ENCODE results near the gene DPH3. TPM values are rescaled to one million over a fixed set of nuclear protein-coding genes. Genes with fewer than 3 reads are reported as not detected.
A peak's percentile ranks its signal among the peaks of the same experiment; 100 is the strongest.
"Not testable (repeated sequence)": the region's sequence is repeated elsewhere in the genome, so short reads cannot be mapped to it uniquely, and the experiment has no call there.

DPH3 gene
- polyA plus RNA-seq (2012; ENCODE audit: insufficient read depth, insufficient read length) = 24.7 TPM

- peak; percentile 99 for DNase-seq (ENCODE audit: low read depth, low spot score)
- peak within 1 kb of the TSS; percentile 98 for H3K4me3 ChIP-seq (ENCODE audit: low read length)
Observed at GRCh38 chr3:16264708-16265454, at the start of gene DPH3, which contains the start of gene OXNAD1. DPH3 (minus strand) TSS chr3:16264943; CDS start chr3:16264876, 67 bp downstream. OXNAD1 (plus strand) TSS chr3:16265212; CDS start chr3:16270953, 5,741 bp downstream.

- H3K4me3 ChIP-seq (ENCODE audit: low read length) = no peak overlapping the region
- DNase-seq (ENCODE audit: low read depth, low spot score) = no peak
Observed at GRCh38 chr3:16313886-16314645, 49.3 kb upstream of the DPH3 start.

GRCh38 chr3:16311960-16312451 lies 47.3 kb upstream of the DPH3 start:
- no peak overlapping the region; the same call in none of the 2 replicates for H3K4me3 ChIP-seq (ENCODE audit: low read length)
- DNase-seq (ENCODE audit: low read depth, low spot score) = peak; percentile 90

GRCh38 chr3:16310486-16310885 lies 45.7 kb upstream of the DPH3 start:
- DNase-seq (ENCODE audit: low read depth, low spot score); H3K4me3 ChIP-seq (ENCODE audit: low read length): not testable (repeated sequence)

- DNase-seq (ENCODE audit: low read depth, low spot score) = peak; percentile 82
- no peak overlapping the region for H3K4me3 ChIP-seq (ENCODE audit: low read length)
Observed at GRCh38 chr3:16309558-16309957, 44.8 kb upstream of the DPH3 start.

GRCh38 chr3:16308727-16309126 lies 44.0 kb upstream of the DPH3 start:
- H3K4me3 ChIP-seq (ENCODE audit: low read length) = no peak overlapping the region
- DNase-seq (ENCODE audit: low read depth, low spot score) = no peak

- H3K4me3 ChIP-seq (ENCODE audit: low read length) = no peak overlapping the region
- no peak for DNase-seq (ENCODE audit: low read depth, low spot score)
Observed at GRCh38 chr3:16307832-16308531, 43.2 kb upstream of the DPH3 start.

GRCh38 chr3:16305111-16305541 lies 40.4 kb upstream of the DPH3 start:
- H3K4me3 ChIP-seq (ENCODE audit: low read length) = no peak overlapping the region
- no peak for DNase-seq (ENCODE audit: low read depth, low spot score)

- H3K4me3 ChIP-seq (ENCODE audit: low read length) = no peak overlapping the region
- no peak for DNase-seq (ENCODE audit: low read depth, low spot score)
Observed at GRCh38 chr3:16304061-16305010, 39.6 kb upstream of the DPH3 start.

GRCh38 chr3:16303037-16303575 lies 38.4 kb upstream of the DPH3 start:
- no peak overlapping the region for H3K4me3 ChIP-seq (ENCODE audit: low read length)
- DNase-seq (ENCODE audit: low read depth, low spot score) = no peak

- DNase-seq (ENCODE audit: low read depth, low spot score) = peak; percentile 67
- H3K4me3 ChIP-seq (ENCODE audit: low read length) = peak overlapping the region; percentile 19; the same call in 1 of the 2 replicates
Observed at GRCh38 chr3:16302082-16302631, 37.4 kb upstream of the DPH3 start.

GRCh38 chr3:16301507-16301906 lies 36.8 kb upstream of the DPH3 start:
- H3K4me3 ChIP-seq (ENCODE audit: low read length) = peak overlapping the region; percentile 25; the same call in 1 of the 2 replicates
- DNase-seq (ENCODE audit: low read depth, low spot score) = no peak

GRCh38 chr3:16300881-16301359 lies 36.2 kb upstream of the DPH3 start:
- peak; percentile 94 for DNase-seq (ENCODE audit: low read depth, low spot score)
- H3K4me3 ChIP-seq (ENCODE audit: low read length) = peak overlapping the region; percentile 25; the same call in 1 of the 2 replicates

- DNase-seq (ENCODE audit: low read depth, low spot score) = peak; percentile 70
- H3K4me3 ChIP-seq (ENCODE audit: low read length) = no peak overlapping the region
Observed at GRCh38 chr3:16300307-16300706, 35.6 kb upstream of the DPH3 start.

- DNase-seq (ENCODE audit: low read depth, low spot score) = no peak
- H3K4me3 ChIP-seq (ENCODE audit: low read length) = no peak overlapping the region
Observed at GRCh38 chr3:16299746-16300145, 35.0 kb upstream of the DPH3 start.

- no peak for DNase-seq (ENCODE audit: low read depth, low spot score)
- H3K4me3 ChIP-seq (ENCODE audit: low read length) = no peak overlapping the region
Observed at GRCh38 chr3:16298891-16299290, 34.1 kb upstream of the DPH3 start.

GRCh38 chr3:16297997-16298885 lies 33.5 kb upstream of the DPH3 start:
- DNase-seq (ENCODE audit: low read depth, low spot score) = no peak
- no peak overlapping the region for H3K4me3 ChIP-seq (ENCODE audit: low read length)
